Measurements from ENCODE around the gene PADI2.

PADI2 gene

DNA sequence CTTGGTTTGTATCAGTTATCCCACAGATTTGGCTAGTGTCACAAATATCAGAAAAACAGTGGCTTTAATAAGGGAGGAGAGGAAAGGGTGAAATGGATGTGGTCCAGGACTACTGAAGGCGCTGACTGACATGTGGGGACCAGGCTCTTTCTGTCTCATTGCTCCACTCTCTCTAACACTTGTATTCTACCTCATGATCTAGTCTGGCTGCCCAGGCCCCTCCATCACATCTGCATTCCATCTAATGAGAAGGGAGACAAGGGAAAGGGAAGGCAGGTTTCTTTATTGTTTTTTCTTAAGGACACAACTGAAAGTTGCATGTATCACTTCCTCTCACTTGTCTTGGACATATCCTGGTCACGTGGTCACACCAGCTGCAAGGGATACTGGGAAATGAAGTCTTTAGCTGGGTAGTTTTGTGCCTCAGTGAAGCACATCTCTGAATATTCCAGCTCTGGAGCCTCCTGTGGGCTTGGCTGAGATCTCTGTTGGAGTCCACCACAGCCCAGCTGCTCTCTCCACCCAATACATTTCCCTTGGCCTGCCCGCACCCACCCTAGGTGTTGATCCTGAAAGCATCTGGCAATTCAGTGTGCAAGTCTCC, 42.0 kb upstream of the PADI2 start:
- H3K9me3 ChIP-seq (ENCODE audit: control insufficient read depth in 2 of 2, low read length in 2 of 2), result peaks cover 0 to 4% of the 10 kb centered on the region in 2 donors
- no peaks in the 10 kb centered on the region for H3K4me1 ChIP-seq (ENCODE audit: control insufficient read depth, insufficient read depth, low read length)
- H3K36me3 ChIP-seq (ENCODE audit: control insufficient read depth in 2 of 2, insufficient read depth in 2 of 2, low read length in 2 of 2), result no peaks in the 10 kb centered on the region
- H3K9ac ChIP-seq (ENCODE audit: low read length in 2 of 2), result no peak overlapping the region
- no peak overlapping the region for H3K27ac ChIP-seq (ENCODE audit: low read length)
- peaks cover 0 to 15% of the 10 kb centered on the region in 2 donors for H3K27me3 ChIP-seq (ENCODE audit: control insufficient read depth in 1 of 2, insufficient read depth in 2 of 2, low read length in 2 of 2)
- no peak overlapping the region for H3K4me3 ChIP-seq (ENCODE audit: low read length in 2 of 2)

DNA sequence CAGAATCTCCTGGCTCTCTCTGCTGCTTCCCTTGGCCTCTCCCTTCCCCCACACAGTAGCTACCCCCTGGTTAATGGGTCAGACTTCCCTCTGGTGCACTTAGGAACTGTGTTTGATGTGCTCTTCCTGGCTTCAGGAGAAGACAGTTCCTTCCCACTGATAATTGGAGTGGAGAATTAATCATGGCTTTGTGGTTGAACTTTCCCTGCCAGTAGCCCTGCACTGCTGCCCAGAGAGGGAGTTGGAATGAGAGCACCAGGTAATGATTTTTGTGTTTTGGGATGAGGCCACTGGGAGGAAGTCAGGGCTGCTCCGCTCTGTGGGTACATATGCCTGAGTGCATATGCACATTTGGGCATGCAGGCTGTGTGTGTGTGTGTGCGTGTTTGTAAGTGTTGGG, 39.7 kb upstream of the PADI2 start:
- no peak overlapping the region for H3K27ac ChIP-seq (ENCODE audit: low read length)
- no peak overlapping the region for H3K9ac ChIP-seq (ENCODE audit: low read length in 2 of 2)
- peaks cover 11 to 14% of the 10 kb centered on the region in 2 donors for H3K9me3 ChIP-seq (ENCODE audit: control insufficient read depth in 2 of 2, low read length in 2 of 2)
- H3K4me3 ChIP-seq (ENCODE audit: low read length in 2 of 2), result no peak overlapping the region
- H3K36me3 ChIP-seq (ENCODE audit: control insufficient read depth in 2 of 2, insufficient read depth in 2 of 2, low read length in 2 of 2), result no peaks in the 10 kb centered on the region
- H3K4me1 ChIP-seq (ENCODE audit: control insufficient read depth, insufficient read depth, low read length), result no peaks in the 10 kb centered on the region
- peaks cover 0 to 10% of the 10 kb centered on the region in 2 donors for H3K27me3 ChIP-seq (ENCODE audit: control insufficient read depth in 1 of 2, insufficient read depth in 2 of 2, low read length in 2 of 2)

DNA sequence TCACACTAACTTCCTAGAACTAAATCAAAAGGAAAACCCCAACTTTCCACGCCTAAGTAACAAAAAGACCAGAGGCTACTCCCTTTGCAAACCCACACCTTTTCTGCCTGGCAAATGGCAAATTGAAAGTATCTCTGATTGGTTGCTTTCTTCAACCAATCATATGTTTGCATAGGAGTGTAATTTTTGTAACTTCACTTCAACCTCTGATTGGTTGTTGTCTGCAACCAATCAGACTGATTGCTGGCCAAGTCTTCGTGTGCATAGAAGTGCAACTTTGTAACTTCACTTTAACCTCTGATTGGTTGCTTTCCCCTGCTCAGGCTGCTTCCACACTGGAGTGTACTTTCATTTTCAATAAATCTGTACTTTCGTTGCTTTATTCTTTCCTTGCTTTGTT, 36.9 kb upstream of the PADI2 start:
- Histone ChIP-seq H3K4me1 (ENCODE audit: control insufficient read depth, insufficient read depth, low read length) (no peaks in the 10 kb centered on the region), H3K9ac (ENCODE audit: low read length in 2 of 2) (no peak overlapping the region), H3K4me3 (ENCODE audit: low read length in 2 of 2) (no peak overlapping the region), H3K27me3 (ENCODE audit: control insufficient read depth in 1 of 2, insufficient read depth in 2 of 2, low read length in 2 of 2) (peaks cover 1 to 4% of the 10 kb centered on the region in 2 donors), H3K9me3 (ENCODE audit: control insufficient read depth in 2 of 2, low read length in 2 of 2) (peaks cover 14 to 25% of the 10 kb centered on the region in 2 donors), H3K27ac (ENCODE audit: low read length) (no peak overlapping the region), H3K36me3 (ENCODE audit: control insufficient read depth in 2 of 2, insufficient read depth in 2 of 2, low read length in 2 of 2) (no peaks in the 10 kb centered on the region)

DNA sequence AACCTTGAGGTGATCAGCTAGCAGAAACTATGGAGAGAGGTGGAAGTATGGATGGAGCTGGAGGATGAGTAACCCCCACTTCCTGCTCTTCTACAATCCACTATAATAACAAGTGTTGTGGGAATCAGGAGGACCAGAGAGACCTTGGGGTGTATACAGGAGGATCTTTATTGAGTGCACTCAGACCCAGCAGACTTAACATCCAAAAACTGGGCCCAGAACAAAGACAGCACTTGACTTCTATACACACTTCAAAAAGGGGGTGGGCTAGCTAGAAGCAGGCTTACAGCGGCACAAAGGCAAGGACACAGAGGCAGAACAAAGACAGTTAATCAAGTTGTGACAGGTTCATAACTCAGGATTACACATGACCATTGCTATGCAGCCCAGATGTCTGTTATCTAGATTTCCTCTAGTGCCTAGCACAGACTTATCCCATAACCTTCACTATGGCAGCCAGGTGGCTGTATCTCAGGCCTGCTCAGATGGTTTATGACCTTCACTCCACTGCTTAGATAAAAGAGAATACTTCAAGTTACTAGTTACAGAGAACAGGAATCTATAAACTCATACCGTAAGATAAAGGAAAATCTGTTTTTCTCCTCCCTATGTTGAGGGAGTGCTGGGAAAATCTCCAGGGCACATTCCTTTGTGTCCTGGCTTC, 36.1 kb upstream of the PADI2 start:
- no peak overlapping the region for H3K27ac ChIP-seq (ENCODE audit: low read length)
- peaks cover 16 to 25% of the 10 kb centered on the region in 2 donors for H3K9me3 ChIP-seq (ENCODE audit: control insufficient read depth in 2 of 2, low read length in 2 of 2)
- no peak overlapping the region for H3K4me3 ChIP-seq (ENCODE audit: low read length in 2 of 2)
- peaks cover 3 to 4% of the 10 kb centered on the region in 2 donors for H3K27me3 ChIP-seq (ENCODE audit: control insufficient read depth in 1 of 2, insufficient read depth in 2 of 2, low read length in 2 of 2)
- no peak overlapping the region for H3K9ac ChIP-seq (ENCODE audit: low read length in 2 of 2)
- no peaks in the 10 kb centered on the region for H3K4me1 ChIP-seq (ENCODE audit: control insufficient read depth, insufficient read depth, low read length)
- no peaks in the 10 kb centered on the region for H3K36me3 ChIP-seq (ENCODE audit: control insufficient read depth in 2 of 2, insufficient read depth in 2 of 2, low read length in 2 of 2)

DNA sequence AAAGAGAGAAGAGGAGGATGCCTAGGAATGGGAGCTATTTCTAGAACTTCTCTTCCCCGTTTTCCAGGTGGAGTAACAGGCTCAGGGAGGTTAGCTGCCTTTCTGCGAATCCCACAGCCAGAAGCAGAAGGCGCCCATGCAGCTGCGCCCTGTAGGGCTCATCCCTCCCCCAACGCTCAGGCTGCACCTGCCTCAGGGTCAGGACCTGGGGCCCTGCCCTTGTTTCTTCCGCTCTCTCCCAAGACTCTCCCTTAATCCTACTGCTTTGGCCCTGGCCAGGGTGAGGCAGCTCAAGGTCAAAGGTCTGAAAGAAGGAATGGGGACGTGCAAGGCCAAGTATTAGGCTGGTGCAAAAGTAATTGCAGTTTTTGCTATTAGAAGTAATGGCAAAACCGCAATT, 30.5 kb upstream of the PADI2 start:
- Histone ChIP-seq H3K4me3 (ENCODE audit: low read length in 2 of 2) (no peak overlapping the region), H3K36me3 (ENCODE audit: control insufficient read depth in 2 of 2, insufficient read depth in 2 of 2, low read length in 2 of 2) (no peaks in the 10 kb centered on the region), H3K4me1 (ENCODE audit: control insufficient read depth, insufficient read depth, low read length) (no peaks in the 10 kb centered on the region), H3K27ac (ENCODE audit: low read length) (no peak overlapping the region), H3K27me3 (ENCODE audit: control insufficient read depth in 1 of 2, insufficient read depth in 2 of 2, low read length in 2 of 2) (peaks cover 25 to 31% of the 10 kb centered on the region in 2 donors), H3K9ac (ENCODE audit: low read length in 2 of 2) (no peak overlapping the region), H3K9me3 (ENCODE audit: control insufficient read depth in 2 of 2, low read length in 2 of 2) (peaks cover 9 to 16% of the 10 kb centered on the region in 2 donors)

DNA sequence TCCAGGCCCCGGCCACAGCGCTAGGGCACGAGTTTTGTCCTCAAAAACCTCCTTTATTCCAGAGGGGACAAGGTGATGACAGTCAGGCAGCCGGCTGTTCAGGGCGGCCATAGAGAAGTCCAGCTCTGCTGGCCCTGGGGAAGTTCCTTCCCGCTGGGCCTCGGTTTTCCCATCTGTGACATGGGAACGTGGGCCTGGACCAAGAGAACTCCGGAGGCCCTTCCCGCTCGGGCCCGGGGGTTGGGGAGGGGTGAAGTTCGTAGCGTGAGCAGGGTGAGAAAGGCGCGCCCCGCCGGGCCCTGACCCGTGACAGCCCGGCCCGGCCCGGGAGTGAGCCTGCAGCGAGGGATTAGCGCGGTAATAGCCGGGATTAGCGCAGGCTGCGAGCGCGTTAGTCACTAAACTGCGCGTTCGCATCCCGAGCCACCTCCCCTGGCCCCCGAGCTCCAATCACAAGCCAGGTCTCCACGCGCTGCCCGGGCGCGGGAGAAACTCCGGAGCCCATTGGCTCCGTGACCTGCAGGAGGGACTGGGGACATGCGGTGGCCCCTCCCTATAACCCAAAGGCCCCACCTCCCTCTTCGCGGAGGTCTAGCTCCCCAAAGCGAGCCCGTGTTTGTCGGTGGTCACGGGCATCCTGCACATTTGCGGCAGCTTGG, 29.8 kb upstream of the PADI2 start:
- Histone ChIP-seq H3K27ac (ENCODE audit: low read length) (no peak overlapping the region), H3K36me3 (ENCODE audit: control insufficient read depth in 2 of 2, insufficient read depth in 2 of 2, low read length in 2 of 2) (no peaks in the 10 kb centered on the region), H3K9me3 (ENCODE audit: control insufficient read depth in 2 of 2, low read length in 2 of 2) (peaks cover 6 to 12% of the 10 kb centered on the region in 2 donors), H3K4me3 (ENCODE audit: low read length in 2 of 2) (no peak overlapping the region), H3K4me1 (ENCODE audit: control insufficient read depth, insufficient read depth, low read length) (no peaks in the 10 kb centered on the region), H3K27me3 (ENCODE audit: control insufficient read depth in 1 of 2, insufficient read depth in 2 of 2, low read length in 2 of 2) (peaks cover 25 to 31% of the 10 kb centered on the region in 2 donors), H3K9ac (ENCODE audit: low read length in 2 of 2) (no peak overlapping the region)

DNA sequence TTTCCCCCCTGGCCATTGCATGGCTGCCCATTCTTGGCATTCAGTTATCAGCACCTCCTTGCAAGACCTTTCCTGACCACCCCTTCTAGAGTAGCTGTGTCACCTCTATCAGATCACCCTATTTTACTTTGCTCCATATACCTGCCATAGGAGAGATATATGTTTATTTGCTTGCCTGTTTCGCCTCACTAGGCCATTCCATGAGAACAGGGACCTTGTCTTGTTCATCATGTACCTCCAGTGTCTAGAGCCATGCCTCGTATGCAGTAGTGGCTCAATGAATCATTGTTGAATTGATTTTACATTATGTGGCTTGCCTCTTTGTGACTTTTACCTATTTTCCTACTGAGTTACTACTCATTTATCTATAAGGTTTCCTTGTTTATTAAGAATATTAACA, 26.4 kb upstream of the PADI2 start:
- Histone ChIP-seq H3K9me3 (ENCODE audit: control insufficient read depth in 2 of 2, low read length in 2 of 2) (peaks cover 0 to 3% of the 10 kb centered on the region in 2 donors), H3K9ac (ENCODE audit: low read length in 2 of 2) (no peak overlapping the region), H3K36me3 (ENCODE audit: control insufficient read depth in 2 of 2, insufficient read depth in 2 of 2, low read length in 2 of 2) (no peaks in the 10 kb centered on the region), H3K27me3 (ENCODE audit: control insufficient read depth in 1 of 2, insufficient read depth in 2 of 2, low read length in 2 of 2) (peaks cover 22 to 28% of the 10 kb centered on the region in 2 donors), H3K4me3 (ENCODE audit: low read length in 2 of 2) (no peak overlapping the region), H3K4me1 (ENCODE audit: control insufficient read depth, insufficient read depth, low read length) (no peaks in the 10 kb centered on the region), H3K27ac (ENCODE audit: low read length) (no peak overlapping the region)

DNA sequence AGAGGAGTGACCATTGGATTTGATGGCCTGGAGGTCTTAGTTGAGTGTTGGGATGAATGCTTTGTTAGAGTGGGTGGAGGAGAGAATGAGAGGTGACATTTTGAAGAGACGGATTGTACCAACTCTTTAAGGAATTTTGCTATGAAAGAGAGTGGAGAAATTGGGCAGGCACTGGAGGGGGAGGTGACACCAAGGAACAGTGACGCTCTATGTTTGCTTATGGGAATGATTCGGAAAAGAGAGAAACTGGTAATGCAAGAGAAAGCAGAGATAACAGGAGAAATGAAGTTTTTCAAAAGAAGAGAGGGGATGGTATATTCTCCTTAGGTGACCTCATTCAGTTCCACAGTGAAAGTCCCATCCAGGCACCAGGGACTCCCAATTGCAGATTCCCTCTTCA, 24.5 kb upstream of the PADI2 start:
- no peaks in the 10 kb centered on the region for H3K36me3 ChIP-seq (ENCODE audit: control insufficient read depth in 2 of 2, insufficient read depth in 2 of 2, low read length in 2 of 2)
- peaks cover 7 to 18% of the 10 kb centered on the region in 2 donors for H3K27me3 ChIP-seq (ENCODE audit: control insufficient read depth in 1 of 2, insufficient read depth in 2 of 2, low read length in 2 of 2)
- no peaks in the 10 kb centered on the region for H3K4me1 ChIP-seq (ENCODE audit: control insufficient read depth, insufficient read depth, low read length)

DNA sequence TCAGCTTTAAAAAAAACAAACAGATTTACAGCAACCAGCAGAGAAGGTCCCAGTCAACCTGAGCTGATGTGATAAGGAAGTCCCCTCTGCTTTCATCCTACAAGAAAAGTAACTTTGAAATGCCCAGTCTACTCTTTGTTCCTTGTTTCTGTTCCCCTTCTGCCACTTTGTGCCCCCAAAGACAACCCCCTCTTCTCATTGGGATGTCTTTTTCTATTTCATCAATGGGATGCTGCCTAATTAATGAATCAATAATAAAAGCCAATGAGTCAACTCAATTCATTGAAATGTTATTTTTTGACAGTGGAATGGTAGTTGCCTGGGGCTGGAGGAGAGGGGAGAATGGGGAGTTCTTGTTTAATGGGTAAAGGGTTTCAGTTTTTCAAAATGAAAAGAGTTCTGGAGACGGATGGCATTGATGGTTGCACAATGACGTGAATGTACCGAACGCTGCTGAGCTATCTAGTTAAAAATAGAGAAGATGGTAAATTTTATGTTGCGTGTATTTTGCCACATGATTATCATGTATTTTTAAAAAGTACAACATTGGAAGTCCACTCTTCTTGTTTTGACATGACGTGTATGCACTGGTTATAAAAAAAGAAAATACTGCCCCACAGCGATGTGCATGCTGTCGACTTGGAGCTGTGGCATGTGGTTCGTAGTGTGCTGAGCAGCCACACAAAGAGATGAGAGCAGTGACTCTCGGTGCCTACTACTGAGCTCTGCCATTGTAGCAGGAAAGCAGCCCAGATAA, 22.4 kb upstream of the PADI2 start:
- peaks cover 5 to 12% of the 10 kb centered on the region in 2 donors for H3K27me3 ChIP-seq (ENCODE audit: control insufficient read depth in 1 of 2, insufficient read depth in 2 of 2, low read length in 2 of 2)
- no peak overlapping the region for H3K27ac ChIP-seq (ENCODE audit: low read length)
- H3K9ac ChIP-seq (ENCODE audit: low read length in 2 of 2), result no peak overlapping the region
- H3K4me3 ChIP-seq (ENCODE audit: low read length in 2 of 2), result no peak overlapping the region
- peaks cover 0 to 3% of the 10 kb centered on the region in 2 donors for H3K9me3 ChIP-seq (ENCODE audit: control insufficient read depth in 2 of 2, low read length in 2 of 2)
- H3K4me1 ChIP-seq (ENCODE audit: control insufficient read depth, insufficient read depth, low read length), result no peaks in the 10 kb centered on the region
- H3K36me3 ChIP-seq (ENCODE audit: control insufficient read depth in 2 of 2, insufficient read depth in 2 of 2, low read length in 2 of 2), result no peaks in the 10 kb centered on the region

More for the DNA sequence above, 24.5 kb upstream of the PADI2 start:
- peaks cover 0 to 3% of the 10 kb centered on the region in 2 donors for H3K9me3 ChIP-seq (ENCODE audit: control insufficient read depth in 2 of 2, low read length in 2 of 2)
- no peak overlapping the region for H3K4me3 ChIP-seq (ENCODE audit: low read length in 2 of 2)
- no peak overlapping the region for H3K27ac ChIP-seq (ENCODE audit: low read length)
- no peak overlapping the region for H3K9ac ChIP-seq (ENCODE audit: low read length in 2 of 2)

DNA sequence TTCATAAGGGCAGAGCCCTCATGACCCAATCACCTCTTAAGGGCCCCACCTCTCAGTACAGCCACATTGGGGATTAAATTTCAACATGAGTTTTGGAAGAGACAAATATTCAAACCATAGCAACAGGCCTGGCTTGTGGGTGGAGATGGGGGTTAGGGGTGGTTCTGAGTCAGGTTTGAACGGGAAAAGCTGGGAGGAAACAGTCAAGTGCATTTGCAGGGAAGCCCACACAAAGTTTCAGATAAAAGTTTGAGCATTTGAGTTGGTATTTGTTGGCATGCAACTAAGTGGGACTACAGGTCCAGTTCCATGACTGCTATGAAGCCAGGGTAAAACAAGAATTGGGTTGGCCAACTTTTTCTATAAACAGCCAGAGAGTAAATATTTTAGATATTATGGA, 21.0 kb upstream of the PADI2 start:
- Histone ChIP-seq H3K27ac (ENCODE audit: low read length) (no peak overlapping the region), H3K27me3 (ENCODE audit: control insufficient read depth in 1 of 2, insufficient read depth in 2 of 2, low read length in 2 of 2) (peaks cover 5 to 8% of the 10 kb centered on the region in 2 donors), H3K9ac (ENCODE audit: low read length in 2 of 2) (no peak overlapping the region), H3K4me3 (ENCODE audit: low read length in 2 of 2) (no peak overlapping the region), H3K4me1 (ENCODE audit: control insufficient read depth, insufficient read depth, low read length) (no peaks in the 10 kb centered on the region), H3K36me3 (ENCODE audit: control insufficient read depth in 2 of 2, insufficient read depth in 2 of 2, low read length in 2 of 2) (no peaks in the 10 kb centered on the region), H3K9me3 (ENCODE audit: control insufficient read depth in 2 of 2, low read length in 2 of 2) (peaks cover 3% of the 10 kb centered on the region in 2 donors)
